Natural killer cell (primary cell): ENCODE data around the gene IL17RD. TPM values are rescaled to one million over a fixed set of nuclear protein-coding genes. Genes with fewer than 3 reads are reported as not detected.

Experiments
- ATAC-seq, 3 donors: fragments of 150-1000 bp in 2 of 3; fragments of 200-7000 bp in 1 of 3; cut with Tn5 transposase; 1 replicate in 1 of 3; 2 replicates in 2 of 3; pipeline ENCODE4 v1.10.0; 2021; ENCODE audit warnings: mild to moderate bottlenecking in 2 of 3, moderate library complexity in 2 of 3
- DNase-seq, 2 donors: peaks; one replicate each; pipeline versions ENCODE4 v3.0.0 to v3.0.0-alpha.2; 2013 to 2021; ENCODE audit warnings: mixed read lengths in 1 of 2
- H3K27ac ChIP-seq: one replicate; pipeline ENCODE4 v1.5.1; 2013; ENCODE audit warnings: mild to moderate bottlenecking, low read length
- H3K27me3 ChIP-seq: one replicate; pipeline ENCODE4 v1.6.1; 2013; ENCODE audit warnings: low read length; ENCODE audit not compliant: control insufficient read depth, insufficient read depth
- H3K36me3 ChIP-seq: one replicate; pipeline ENCODE4 v1.6.1; 2013; ENCODE audit warnings: low read length; ENCODE audit not compliant: control insufficient read depth, insufficient read depth
- H3K4me1 ChIP-seq: one replicate; pipeline ENCODE4 v1.6.1; 2013; ENCODE audit warnings: low read length; ENCODE audit not compliant: control insufficient read depth, insufficient read depth
- H3K4me3 ChIP-seq: one replicate; pipeline ENCODE4 v1.5.1; 2013; ENCODE audit warnings: low read length
- H3K9me3 ChIP-seq: one replicate; pipeline ENCODE4 v1.6.1; 2013; ENCODE audit warnings: low read length; ENCODE audit not compliant: control insufficient read depth, insufficient read depth
- H3K27ac Mint-ChIP-seq, 2 donors: one replicate each; pipeline ENCODE4 v1.8.0; 2022; ENCODE audit warnings: mild to moderate bottlenecking in 2 of 2, mixed read lengths in 2 of 2, moderate library complexity in 1 of 2
- H3K27me3 Mint-ChIP-seq, 2 donors: one replicate each; pipeline ENCODE4 v1.8.0; 2022; ENCODE audit warnings: low read depth in 2 of 2, mixed read lengths in 2 of 2
- H3K36me3 Mint-ChIP-seq: one replicate; pipeline ENCODE4 v1.8.0; 2022; ENCODE audit warnings: mixed read lengths
- H3K4me1 Mint-ChIP-seq, 2 donors: one replicate each; pipeline ENCODE4 v1.8.0; 2022; ENCODE audit warnings: mixed read lengths in 2 of 2
- H3K4me3 Mint-ChIP-seq: one replicate; pipeline ENCODE4 v1.8.0; 2022; ENCODE audit warnings: mild to moderate bottlenecking, moderate library complexity, mixed read lengths
- H3K9me3 Mint-ChIP-seq, 2 donors: one replicate each; pipeline ENCODE4 v1.8.0; 2022; ENCODE audit warnings: mixed read lengths in 2 of 2
- CTCF ChIP-seq: fragments of 200-600 bp; IDR thresholded peaks from one replicate; pipeline ENCODE4 v1.8.0; 2022; ENCODE audit warnings: antibody characterized with exemption
- WGBS: methylation state at CpG from one replicate; pipeline ENCODE4 v1.1.7; 2013; ENCODE audit warnings: missing lambda C conversion rate; ENCODE audit not compliant: insufficient coverage; 5-methylcytosine and 5-hydroxymethylcytosine counted together
- intact Hi-C: fragments of 100-400 bp; cut with micrococcal nuclease; formaldehyde crosslinking; loops from one replicate; pipeline ENCODE4 v1.14.2; 2022
- total RNA-seq, 4 donors: library from RNA; stranded (reverse); fragments of 120-200 nt in 1 of 4; gene quantifications; one replicate each; pipeline versions ENCODE4 v1.2.3 to v1.2.4, GENCODE V29; 2013 to 2022

IL17RD gene
- total RNA-seq, 3 donors from 2014 or later (not counting 1 experiment from before 2014, with no cell fraction given), result 0.05 to 0.08 TPM; not detected in 1

DNA sequence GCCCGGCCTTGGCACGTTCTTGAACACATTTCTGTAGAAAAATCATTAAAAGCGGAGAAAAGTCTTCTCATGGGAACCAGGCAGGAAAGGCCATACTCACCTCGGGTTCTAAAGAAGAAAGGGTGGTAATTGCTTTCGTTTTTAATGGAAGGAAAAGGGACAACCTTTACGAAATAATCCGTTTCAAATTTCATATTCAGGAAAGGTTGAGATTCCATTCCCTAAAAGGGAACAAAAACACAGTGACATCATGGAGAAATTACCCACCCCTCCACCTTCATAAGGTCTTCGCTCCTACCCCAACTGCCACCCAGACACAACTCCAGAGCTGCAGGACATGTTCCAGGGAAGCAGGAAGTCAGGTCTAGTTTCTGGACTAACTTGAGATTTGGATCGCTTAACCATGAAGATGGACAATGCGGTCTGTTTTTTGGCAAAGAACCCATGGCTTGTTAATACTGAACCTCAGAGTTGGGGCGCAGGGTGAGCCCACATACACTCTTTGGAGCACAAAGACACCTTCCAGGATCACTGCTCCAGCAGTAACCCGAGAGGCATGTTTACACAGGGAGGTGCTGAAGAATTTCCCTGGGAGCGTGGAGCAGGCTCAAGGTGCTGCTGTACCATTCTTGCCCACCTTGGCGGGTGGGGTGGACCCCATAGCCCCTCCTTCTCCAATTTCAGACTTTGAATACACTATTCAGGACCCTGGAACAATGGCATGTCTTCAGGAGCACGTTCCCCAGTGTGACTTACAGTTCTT lies 55.5 kb downstream of the IL17RD start:
- Histone ChIP-seq H3K27me3 (no peaks in the 10 kb centered on the region), H3K4me3 (no peak overlapping the region), H3K27ac (no peak overlapping the region), H3K4me1 (no peaks in the 10 kb centered on the region), H3K36me3 (no peaks in the 10 kb centered on the region), H3K9me3 (no peaks in the 10 kb centered on the region)
- TF ChIP-seq CTCF, result no peak
- 87% methylated on average over 15 of the region's 15 CpGs for WGBS
- no peak overlapping the region for H3K4me3 Mint-ChIP-seq
- peaks cover 0 to 5% of the 10 kb centered on the region in 2 donors for H3K4me1 Mint-ChIP-seq
- H3K27me3 Mint-ChIP-seq, result peaks cover 0 to 6% of the 10 kb centered on the region in 2 donors
- no peak for DNase-seq
- no peaks in the 10 kb centered on the region for H3K36me3 Mint-ChIP-seq
- intact Hi-C loops, result no loop called here
- H3K9me3 Mint-ChIP-seq, result no peaks in the 10 kb centered on the region
- no peak for ATAC-seq
- H3K27ac Mint-ChIP-seq, result no peak overlapping the region

DNA sequence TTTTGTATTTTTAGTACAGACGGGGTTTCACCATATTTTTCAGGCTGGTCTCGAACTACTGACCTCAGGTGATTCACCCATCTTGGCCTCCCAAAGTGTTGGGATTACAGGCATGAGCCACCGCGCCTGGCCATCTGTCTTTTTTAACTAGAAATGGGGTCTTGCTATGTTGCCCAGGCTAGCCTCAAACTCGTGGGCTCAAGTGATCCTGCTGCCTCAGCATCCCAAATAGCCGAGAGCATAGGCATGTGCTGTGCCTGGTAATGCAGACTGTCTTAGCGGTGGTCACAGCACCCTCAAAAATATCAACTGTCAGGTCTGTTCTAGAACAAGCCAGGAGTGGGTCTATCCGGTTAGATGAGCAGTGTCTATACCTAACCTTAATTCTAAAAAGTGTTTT lies 56.5 kb downstream of the IL17RD start:
- DNase-seq, result no peak
- ATAC-seq, result no peak
- no peaks in the 10 kb centered on the region for H3K9me3 Mint-ChIP-seq
- Histone ChIP-seq H3K27ac (no peak overlapping the region), H3K9me3 (no peaks in the 10 kb centered on the region), H3K36me3 (no peaks in the 10 kb centered on the region), H3K4me1 (no peaks in the 10 kb centered on the region), H3K27me3 (no peaks in the 10 kb centered on the region), H3K4me3 (no peak overlapping the region)
- H3K4me3 Mint-ChIP-seq, result no peak overlapping the region
- intact Hi-C loops, result no loop called here
- H3K4me1 Mint-ChIP-seq, result peaks cover 0 to 5% of the 10 kb centered on the region in 2 donors
- H3K36me3 Mint-ChIP-seq, result no peaks in the 10 kb centered on the region
- TF ChIP-seq CTCF, result no peak
- 91% methylated on average over 8 of the region's 8 CpGs for WGBS
- peaks cover 0 to 6% of the 10 kb centered on the region in 2 donors for H3K27me3 Mint-ChIP-seq
- H3K27ac Mint-ChIP-seq, result no peak overlapping the region

DNA sequence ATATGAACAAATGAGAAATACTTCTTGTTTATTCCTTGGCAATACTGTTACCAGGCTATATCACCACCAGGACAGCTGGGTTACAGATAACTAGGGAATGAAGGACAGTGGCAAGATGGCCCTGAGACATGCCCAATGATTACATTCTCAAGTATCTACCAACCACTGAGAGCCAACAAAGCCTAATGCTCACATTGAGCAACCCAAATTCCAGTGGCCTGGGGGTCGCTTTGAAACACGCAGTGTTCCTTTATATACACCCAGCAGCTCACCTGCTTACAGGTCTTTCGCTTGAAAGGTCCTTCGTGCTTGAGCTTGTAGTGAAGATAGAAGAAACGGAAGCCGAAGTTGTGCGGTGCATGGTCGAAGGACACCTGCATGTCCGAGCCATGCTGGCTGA lies 59.6 kb downstream of the IL17RD start:
- ATAC-seq (no peak), DNase-seq (no peak)
- H3K27me3 Mint-ChIP-seq, result peaks cover 0 to 9% of the 10 kb centered on the region in 2 donors
- Histone ChIP-seq H3K4me3 (no peak overlapping the region), H3K4me1 (no peaks in the 10 kb centered on the region), H3K27me3 (no peaks in the 10 kb centered on the region), H3K36me3 (no peaks in the 10 kb centered on the region), H3K27ac (no peak overlapping the region), H3K9me3 (no peaks in the 10 kb centered on the region)
- no peak overlapping the region for H3K27ac Mint-ChIP-seq
- intact Hi-C loops, result no loop called here
- 98% methylated on average over 8 of the region's 9 CpGs for WGBS
- H3K36me3 Mint-ChIP-seq, result no peaks in the 10 kb centered on the region
- H3K4me1 Mint-ChIP-seq, result no peaks in the 10 kb centered on the region
- TF ChIP-seq CTCF, result no peak
- no peaks in the 10 kb centered on the region for H3K9me3 Mint-ChIP-seq
- H3K4me3 Mint-ChIP-seq, result no peak overlapping the region
